ENCODE data around the gene CGA.

The CGA gene

DNA sequence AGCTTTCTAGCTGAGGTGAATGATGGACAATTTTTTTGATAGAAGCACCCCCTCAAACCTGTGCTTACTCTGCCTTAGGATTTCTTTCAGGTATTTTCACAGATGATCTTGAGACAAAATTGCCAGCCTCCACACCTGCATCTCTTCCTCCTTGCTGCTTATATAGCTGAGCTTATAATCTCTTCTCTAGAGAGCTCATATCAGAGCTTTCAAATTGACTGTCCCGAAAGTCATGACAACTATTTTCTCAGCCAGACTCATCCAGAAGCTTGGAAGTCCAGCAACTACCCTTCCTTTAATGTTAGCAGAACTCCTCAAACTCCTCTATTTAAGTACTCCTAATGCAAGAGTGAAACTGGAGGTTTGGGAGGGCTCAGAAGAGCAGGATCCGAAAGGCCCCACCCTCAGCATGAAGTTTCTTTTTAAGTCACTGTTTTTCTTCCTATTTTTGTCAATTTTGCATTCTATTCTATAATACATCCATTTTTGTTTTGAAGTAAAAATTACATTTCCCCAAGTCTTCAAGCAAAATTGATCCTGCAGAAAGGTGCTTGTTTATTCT is 12.7 kb downstream of the CGA start:
- no peak for DNase-seq

DNA sequence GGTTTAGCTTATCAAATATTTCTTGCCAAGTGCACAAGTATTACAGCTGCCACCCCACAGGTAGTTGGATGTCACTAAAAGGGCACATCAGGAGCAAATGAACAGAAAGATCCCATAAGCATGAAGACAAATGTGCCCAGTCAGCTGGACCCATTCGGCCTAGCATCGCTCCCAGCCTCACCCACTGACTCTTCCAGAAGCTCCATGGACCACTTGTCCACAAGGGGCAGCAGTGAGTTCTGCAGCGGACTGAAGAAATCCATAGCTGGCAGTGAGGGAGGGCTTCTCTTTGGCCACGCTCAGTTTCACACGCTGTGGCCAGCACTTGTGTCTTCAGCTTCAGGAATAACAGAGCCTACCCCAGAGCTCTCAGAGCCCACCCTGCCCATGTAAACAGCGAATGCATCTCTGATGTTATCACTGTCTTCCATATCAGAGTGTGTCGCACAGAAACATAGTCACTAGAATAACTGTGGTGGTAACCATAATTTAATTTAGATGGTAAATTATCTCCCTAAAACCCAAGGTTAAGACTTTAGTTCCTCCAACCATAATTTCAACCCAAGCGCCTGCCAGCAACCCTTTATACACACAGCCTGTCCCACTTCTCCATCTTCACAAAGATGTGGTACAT is 15.8 kb downstream of the CGA start:
- DNase-seq: peak; percentile 37

DNA sequence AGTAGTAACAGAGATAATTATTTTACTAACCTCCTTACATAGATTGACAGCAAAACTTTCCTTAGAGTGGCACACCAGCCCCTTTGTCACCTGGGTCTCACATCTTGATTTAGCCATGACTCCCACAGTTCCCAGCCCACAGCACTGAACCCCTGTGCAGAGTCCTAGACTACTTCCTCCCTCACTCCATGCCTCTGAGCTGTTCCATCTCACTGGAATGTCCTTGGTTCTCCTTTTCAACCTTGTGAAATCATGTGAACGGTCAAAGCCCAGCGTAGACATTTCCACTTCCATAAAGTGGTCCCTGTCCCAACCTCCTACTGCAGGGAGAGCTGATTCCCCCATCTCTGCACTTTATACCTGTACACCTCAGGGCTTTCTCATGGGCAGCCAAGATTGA is 19.7 kb downstream of the CGA start:
- no peak for DNase-seq

DNA sequence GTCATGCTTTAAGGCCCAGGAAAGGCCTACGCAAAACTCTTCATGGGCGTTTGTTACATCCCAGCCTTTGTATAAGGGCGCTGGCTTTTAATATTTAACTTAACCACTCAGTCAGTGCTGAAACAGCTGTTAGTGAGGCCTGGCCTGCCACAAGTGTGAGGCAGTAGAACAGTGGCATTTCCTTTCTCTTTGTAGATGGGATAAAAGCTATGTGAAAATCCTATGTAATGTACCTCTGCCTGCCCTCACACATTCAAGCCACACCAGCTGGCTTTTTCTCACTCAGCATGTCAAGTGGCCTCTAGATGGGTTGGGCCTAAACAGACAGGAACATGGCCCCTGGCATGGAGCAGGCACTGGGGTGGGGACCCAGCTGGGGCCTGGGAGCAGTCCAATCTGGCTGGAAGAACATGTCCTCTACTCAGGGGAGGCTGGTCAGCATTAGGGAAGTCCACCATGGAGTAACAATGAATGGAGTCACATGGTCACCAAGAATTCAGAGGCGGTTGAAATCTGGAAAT is 20.7 kb downstream of the CGA start:
- DNase-seq: no peak

DNA sequence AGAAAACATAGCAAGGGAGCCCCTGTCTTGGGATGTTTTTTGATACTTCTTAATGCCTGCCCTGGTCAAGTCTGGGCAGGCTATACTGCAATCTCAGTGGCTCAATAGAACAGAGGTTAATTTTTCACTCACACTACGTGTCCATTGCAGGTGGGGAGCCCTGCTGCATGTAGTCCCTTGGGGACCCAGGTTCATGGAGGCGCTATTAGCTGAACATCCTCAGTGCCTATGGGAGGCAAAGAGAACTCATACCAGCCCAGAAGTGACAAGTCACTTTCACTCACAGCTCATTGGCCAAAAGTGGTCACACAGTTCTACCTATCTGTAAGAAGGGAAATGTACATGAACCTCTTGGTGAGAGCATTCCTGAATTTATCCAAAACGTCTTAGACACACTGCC is 23.2 kb downstream of the CGA start:
- no peak for DNase-seq

DNA sequence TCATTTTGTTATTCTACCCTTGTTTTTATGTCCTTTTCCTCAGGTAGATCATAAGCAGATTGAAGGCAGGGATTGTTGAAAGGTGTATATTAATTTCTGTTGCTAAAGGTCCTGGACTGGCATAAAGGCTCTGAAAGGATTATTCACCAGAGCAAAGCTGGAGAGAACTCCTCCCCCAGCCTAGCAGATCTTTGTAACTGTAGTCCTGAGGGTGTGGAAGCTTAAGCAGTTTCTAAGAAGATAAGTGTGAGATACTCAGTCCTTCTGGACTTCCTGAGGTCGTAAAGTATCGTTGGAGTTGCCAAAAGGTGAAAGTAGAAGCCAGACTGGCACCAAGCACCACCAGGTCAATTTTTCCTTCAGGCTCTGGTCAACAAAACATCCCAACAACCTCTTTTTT is 24.2 kb downstream of the CGA start:
- no peak for DNase-seq

- no peak for DNase-seq
These were observed 26.1 kb downstream of the CGA start for GRCh38 chr6:87068795-87069194.

DNA sequence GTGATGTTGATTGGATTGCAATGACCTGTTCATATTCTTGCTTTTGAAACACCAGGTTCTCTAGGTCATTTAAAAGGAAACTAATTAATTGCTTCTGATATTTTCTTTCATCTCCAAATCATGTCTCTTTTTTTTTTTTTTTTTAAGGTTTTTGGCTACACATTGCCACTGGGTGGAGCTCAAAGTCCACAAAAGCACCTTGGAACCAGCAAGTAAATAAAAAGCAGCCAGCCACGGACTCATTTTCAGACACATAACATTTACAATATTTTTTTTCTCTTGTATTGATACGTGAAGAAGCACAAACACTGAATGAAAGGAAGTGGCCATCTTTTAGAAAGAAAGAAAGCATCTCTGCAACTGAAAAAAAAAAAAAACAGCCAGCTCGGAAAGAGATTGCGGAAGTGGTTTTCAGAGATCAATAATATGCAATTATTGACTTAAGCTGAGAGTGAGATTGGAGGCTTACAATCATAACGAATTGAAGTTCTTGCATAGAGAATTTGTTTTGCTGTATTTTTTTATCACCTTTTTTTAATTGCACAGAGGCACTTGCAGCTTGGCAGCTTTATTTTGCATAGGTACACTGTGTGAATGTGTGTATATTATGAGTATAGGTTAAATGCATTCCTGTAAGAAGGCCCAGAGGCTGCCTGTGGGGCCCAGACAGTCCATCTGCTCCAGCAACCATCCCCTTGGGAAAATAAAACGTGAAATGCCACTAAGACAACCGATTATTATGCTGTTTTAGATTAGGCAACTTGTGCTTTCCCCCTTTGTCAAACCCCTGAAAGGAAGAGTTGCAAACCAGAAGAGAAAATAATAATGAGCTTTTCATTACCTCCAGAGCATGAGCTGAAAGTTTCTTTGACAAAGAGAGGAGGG is 28.2 kb downstream of the CGA start:
- peak; percentile 11 for DNase-seq

- no peak for DNase-seq
These were observed 29.8 kb downstream of the CGA start for GRCh38 chr6:87065117-87065516.

GRCh38 chr6:87059943-87060342 is 35.0 kb downstream of the CGA start:
- no peak for DNase-seq

- DNase-seq: no peak
These were observed 40.6 kb downstream of the CGA start for GRCh38 chr6:87054143-87054833.

GRCh38 chr6:87053312-87053711 is 41.6 kb downstream of the CGA start:
- no peak for DNase-seq

DNA sequence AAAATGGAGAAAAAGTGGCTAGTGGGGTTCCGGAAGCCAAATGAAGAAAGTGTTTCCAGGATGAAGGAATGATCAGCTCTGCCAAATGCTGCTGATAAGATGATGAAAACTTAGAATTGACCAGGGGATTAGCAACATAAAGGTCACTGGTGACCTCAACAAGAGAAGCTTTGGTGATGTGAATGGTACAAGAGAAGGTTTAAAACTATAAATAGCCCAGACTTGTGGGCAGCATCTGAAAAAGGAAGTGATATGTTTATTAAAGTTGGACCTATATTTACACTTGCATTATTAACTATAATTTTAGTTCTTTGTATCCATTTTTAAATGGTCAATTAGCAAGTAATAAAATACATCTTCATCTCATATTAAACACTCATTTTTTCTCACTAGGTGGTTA is 45.1 kb downstream of the CGA start:
- DNase-seq: no peak

DNA sequence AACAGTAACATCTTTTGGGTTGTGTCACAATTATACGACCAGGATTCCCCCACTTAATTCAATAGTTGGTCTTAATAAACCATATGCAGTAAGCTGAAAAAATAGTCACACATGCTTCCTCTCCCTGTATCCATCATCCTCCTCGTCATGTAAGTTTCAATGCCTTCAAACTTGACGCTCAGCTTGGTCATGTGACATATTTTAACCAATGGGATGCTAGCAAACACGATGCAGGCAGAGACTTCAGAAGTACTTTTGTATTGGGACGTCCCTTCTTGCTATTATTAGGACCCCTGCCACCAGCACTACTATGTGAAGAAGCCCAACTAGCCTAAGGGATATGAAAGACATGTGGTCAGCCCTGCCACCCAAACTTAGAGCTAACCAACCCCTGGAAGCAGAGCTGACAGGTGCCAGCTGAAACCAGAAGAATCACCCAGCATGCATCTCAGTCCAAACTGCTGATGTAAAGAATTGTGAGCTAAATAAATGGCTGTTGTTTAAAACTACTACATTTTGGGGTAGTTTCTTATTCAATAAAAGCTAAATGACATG is 49.3 kb downstream of the CGA start:
- DNase-seq: no peak

DNA sequence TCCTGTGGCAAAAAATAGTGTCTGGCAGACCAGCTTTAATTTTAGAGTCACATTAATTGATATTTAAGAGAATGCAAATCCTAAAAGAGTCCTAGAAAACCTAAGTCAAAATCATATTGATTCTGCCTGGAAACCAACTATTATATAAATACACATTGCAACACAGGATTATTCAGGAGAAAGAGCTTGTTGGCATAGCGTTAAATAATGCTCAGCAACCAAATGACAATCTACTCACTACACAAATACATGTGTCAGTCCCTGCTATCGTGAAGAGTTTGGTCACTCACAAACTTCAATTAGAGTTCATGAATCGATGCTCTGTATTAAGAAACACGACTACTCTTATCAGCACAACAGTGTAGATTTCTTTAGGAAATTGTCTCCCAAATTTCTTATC is 54.2 kb downstream of the CGA start:
- no peak for DNase-seq

Data from stimulated activated naive CD4-positive, alpha-beta T cell treated with Interleukin-2 at 50 U/mL for 16 hours (primary cell).